Trophoblast cell (in vitro differentiated cells and primary cell): Measurements from ENCODE around the gene PXT1.
A peak's percentile ranks its signal among the peaks of the same experiment; 100 is the strongest.

ENCODE experiments used
- DNase-seq, 2 donors: peaks; one replicate each; pipeline ENCODE4 v3.0.0-alpha.2; 2016
- H2AFZ ChIP-seq: 2 replicates; pipeline ENCODE4 v1.6.1; 2013; ENCODE audit warnings: low read length, moderate library complexity, mild to moderate bottlenecking; ENCODE audit not compliant: insufficient read depth, poor library complexity
- H2AK5ac ChIP-seq: 2 replicates; pipeline ENCODE4 v1.6.1; 2013; ENCODE audit warnings: mild to moderate bottlenecking, low read length
- H2BK120ac ChIP-seq: 2 replicates; pipeline ENCODE4 v1.6.1; 2013; ENCODE audit warnings: low read length, mild to moderate bottlenecking, moderate library complexity; ENCODE audit not compliant: insufficient read depth, poor library complexity
- H2BK12ac ChIP-seq: 2 replicates; pipeline ENCODE4 v1.6.1; 2013; ENCODE audit warnings: mild to moderate bottlenecking, low read length, moderate library complexity
- H2BK5ac ChIP-seq: 2 replicates; pipeline ENCODE4 v1.6.1; 2013; ENCODE audit warnings: low read length, low read depth, moderate library complexity, mild to moderate bottlenecking; ENCODE audit not compliant: poor library complexity
- H3K14ac ChIP-seq: 2 replicates; pipeline ENCODE4 v1.6.1; 2013; ENCODE audit warnings: mild to moderate bottlenecking, low read length
- H3K18ac ChIP-seq: 2 replicates; pipeline ENCODE4 v1.6.1; 2013; ENCODE audit warnings: mild to moderate bottlenecking, low read length
- H3K23ac ChIP-seq: 2 replicates; pipeline ENCODE4 v1.6.1; 2013; ENCODE audit warnings: low read length
- H3K27ac ChIP-seq: 2 replicates; pipeline ENCODE4 v1.5.1; 2013; ENCODE audit warnings: low read depth, mild to moderate bottlenecking, inconsistent platforms, low read length, moderate library complexity
- H3K27me3 ChIP-seq: 2 replicates; pipeline ENCODE4 v1.6.1; 2013; ENCODE audit warnings: inconsistent platforms, mild to moderate bottlenecking, low read length, moderate library complexity; ENCODE audit not compliant: insufficient read depth
- H3K36me3 ChIP-seq, 2 experiments: 1 replicate in 1 of 2; 2 replicates in 1 of 2; pipeline ENCODE4 v1.6.1; 2013; ENCODE audit warnings: low read length in 2 of 2, mild to moderate bottlenecking in 2 of 2, moderate library complexity in 1 of 2; ENCODE audit not compliant: insufficient read depth in 2 of 2, control insufficient read depth in 1 of 2
- H3K4ac ChIP-seq: 2 replicates; pipeline ENCODE4 v1.6.1; 2013; ENCODE audit warnings: low read depth, mild to moderate bottlenecking, low read length, moderate library complexity
- H3K4me1 ChIP-seq, 2 experiments: 1 replicate in 1 of 2; 2 replicates in 1 of 2; pipeline ENCODE4 v1.6.1; 2013; ENCODE audit warnings: low read length in 2 of 2, mild to moderate bottlenecking in 2 of 2, moderate library complexity in 1 of 2; ENCODE audit not compliant: insufficient read depth in 2 of 2, control insufficient read depth in 1 of 2
- H3K4me2 ChIP-seq: 2 replicates; pipeline ENCODE4 v1.6.1; 2013; ENCODE audit warnings: inconsistent platforms, mild to moderate bottlenecking, low read length, moderate library complexity
- H3K4me3 ChIP-seq: 2 replicates; pipeline ENCODE4 v1.5.1; 2013; ENCODE audit warnings: mild to moderate bottlenecking, low read depth, low read length, inconsistent platforms
- H3K79me1 ChIP-seq: one replicate; pipeline ENCODE4 v1.6.1; 2013; ENCODE audit warnings: low read length
- H3K79me2 ChIP-seq: 2 replicates; pipeline ENCODE4 v1.6.1; 2013; ENCODE audit warnings: low read length, mild to moderate bottlenecking; ENCODE audit not compliant: control insufficient read depth, insufficient read depth, poor library complexity
- H3K9ac ChIP-seq: 2 replicates; pipeline ENCODE4 v1.6.1; 2013; ENCODE audit warnings: mild to moderate bottlenecking, low read length
- H3K9me3 ChIP-seq: 2 replicates; pipeline ENCODE4 v1.6.1; 2013; ENCODE audit warnings: low read depth, mild to moderate bottlenecking, control low read depth, inconsistent platforms, low read length; ENCODE audit not compliant: insufficient read depth
- H4K12ac ChIP-seq: 2 replicates; pipeline ENCODE4 v1.6.1; 2013; ENCODE audit warnings: low read depth, mild to moderate bottlenecking, low read length, moderate library complexity
- H4K8ac ChIP-seq: 2 replicates; pipeline ENCODE4 v1.6.1; 2013; ENCODE audit warnings: low read depth, mild to moderate bottlenecking, low read length, moderate library complexity
- H4K91ac ChIP-seq: one replicate; pipeline ENCODE4 v1.6.1; 2013; ENCODE audit warnings: low read depth, mild to moderate bottlenecking, low read length, moderate library complexity
- WGBS: extraction: QIAGEN DNeasy Blood & Tissue Kit; methylation state at CpG from one replicate; pipeline ENCODE4 v1.1.7; 2013; ENCODE audit warnings: missing lambda C conversion rate; ENCODE audit not compliant: insufficient read length, insufficient coverage; ENCODE audit errors: extremely low coverage; 5-methylcytosine and 5-hydroxymethylcytosine counted together

PXT1 gene

DNA sequence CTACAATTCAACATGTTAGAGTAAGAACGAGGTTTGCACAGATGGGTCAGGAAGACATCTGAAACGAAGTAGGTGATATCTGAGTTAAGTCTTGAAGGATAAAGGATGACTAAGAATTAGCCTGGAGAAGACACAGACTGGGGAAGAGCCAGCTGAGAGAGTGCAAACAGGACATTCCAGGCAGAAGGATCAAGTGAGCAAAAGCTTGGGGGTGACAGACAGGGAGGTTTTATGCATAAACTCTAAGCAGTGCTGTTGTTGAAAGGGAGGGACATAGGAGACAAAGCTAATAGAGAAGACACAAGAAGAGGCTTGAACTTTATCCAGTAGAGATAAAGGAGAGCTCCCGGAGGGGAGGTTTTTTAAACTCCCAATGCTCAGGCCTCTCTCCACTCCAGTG, 40.2 kb downstream of the PXT1 start:
- no peak overlapping the region for H2AFZ ChIP-seq
- H2BK120ac ChIP-seq, result no peak overlapping the region
- no peak overlapping the region for H3K4ac ChIP-seq
- no peak overlapping the region for H4K8ac ChIP-seq
- no peak overlapping the region for H3K4me2 ChIP-seq
- H3K4me3 ChIP-seq, result no peak overlapping the region
- H3K23ac ChIP-seq, result no peak overlapping the region
- no peaks in the 10 kb centered on the region for H3K9me3 ChIP-seq
- H3K79me1 ChIP-seq, result no peaks in the 10 kb centered on the region
- H3K4me1 ChIP-seq, result no peaks in the 10 kb centered on the region
- no peak for DNase-seq
- H2AK5ac ChIP-seq, result no peak overlapping the region
- H3K9ac ChIP-seq, result no peak overlapping the region
- no peak overlapping the region for H2BK5ac ChIP-seq
- no peak overlapping the region for H2BK12ac ChIP-seq
- H4K91ac ChIP-seq, result no peak overlapping the region
- no peak overlapping the region for H4K12ac ChIP-seq
- no peaks in the 10 kb centered on the region for H3K79me2 ChIP-seq
- H3K18ac ChIP-seq, result no peak overlapping the region
- no peaks in the 10 kb centered on the region for H3K27me3 ChIP-seq
- no peak overlapping the region for H3K14ac ChIP-seq
- H3K36me3 ChIP-seq, result no peaks in the 10 kb centered on the region
- no peak overlapping the region for H3K27ac ChIP-seq
- whole genome bisulfite sequencing, result no CpG with 5 or more reads among the region's 3 CpGs

DNA sequence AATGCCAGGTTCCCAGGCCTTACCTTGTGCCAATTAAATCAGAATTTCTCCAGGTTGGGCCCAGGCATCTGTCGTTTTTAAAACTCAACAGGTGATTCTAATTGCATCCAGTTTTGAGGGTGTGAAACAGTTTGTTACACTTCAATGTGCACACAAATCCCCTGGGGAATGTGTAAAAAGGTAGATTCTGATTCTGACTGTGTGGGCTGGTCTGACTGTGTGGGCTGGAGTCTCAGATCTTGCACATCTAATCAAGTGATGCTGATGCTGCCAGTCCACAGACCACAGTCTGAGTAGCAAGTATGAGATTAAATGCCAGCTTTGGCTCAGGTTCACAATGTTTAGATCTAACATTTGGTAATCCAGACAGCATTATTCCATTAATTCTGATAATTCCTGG, 42.7 kb downstream of the PXT1 start:
- no peak overlapping the region for H2BK5ac ChIP-seq
- no CpG with 5 or more reads among the region's 1 CpG for WGBS

DNA sequence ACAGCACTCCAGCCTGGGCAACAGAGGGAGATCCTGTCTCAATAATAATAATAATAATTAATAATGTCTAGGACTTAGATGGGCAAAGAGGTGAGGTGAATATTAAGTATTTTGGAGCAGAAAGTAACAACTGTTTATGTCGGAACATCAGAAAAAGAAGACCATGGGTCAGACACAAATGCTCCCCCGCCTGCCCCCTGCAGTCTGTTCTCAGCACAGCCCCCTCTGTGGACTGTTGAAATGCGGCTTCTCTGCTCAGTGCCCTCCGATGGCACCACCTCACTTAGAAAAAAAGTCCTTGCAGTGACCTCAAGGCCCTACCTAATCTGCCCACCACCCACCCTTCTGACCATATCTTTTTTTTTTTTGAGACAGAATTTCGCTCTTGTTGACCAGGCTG, 50.0 kb downstream of the PXT1 start:
- H3K4me3 ChIP-seq, result no peak overlapping the region
- H4K91ac ChIP-seq, result no peak overlapping the region
- no peak overlapping the region for H2AFZ ChIP-seq
- no peak overlapping the region for H3K9ac ChIP-seq
- H4K8ac ChIP-seq, result no peak overlapping the region
- H3K4ac ChIP-seq, result no peak overlapping the region
- H2BK120ac ChIP-seq, result no peak overlapping the region
- WGBS, result no CpG with 5 or more reads among the region's 5 CpGs
- no peaks in the 10 kb centered on the region for H3K36me3 ChIP-seq
- peaks cover 9% of the 10 kb centered on the region for H3K27me3 ChIP-seq
- H2AK5ac ChIP-seq, result no peak overlapping the region
- H3K4me1 ChIP-seq, result peaks cover 2 to 3% of the 10 kb centered on the region in 2 experiments
- no peak overlapping the region for H2BK12ac ChIP-seq
- no peak overlapping the region for H3K27ac ChIP-seq
- no peaks in the 10 kb centered on the region for H3K79me1 ChIP-seq
- no peak overlapping the region for H4K12ac ChIP-seq
- DNase-seq, result no peak
- no peak overlapping the region for H3K18ac ChIP-seq
- no peak overlapping the region for H3K14ac ChIP-seq
- H3K23ac ChIP-seq, result no peak overlapping the region
- no peak overlapping the region for H3K4me2 ChIP-seq
- no peak overlapping the region for H2BK5ac ChIP-seq
- H3K9me3 ChIP-seq, result peaks cover 2% of the 10 kb centered on the region
- H3K79me2 ChIP-seq, result no peaks in the 10 kb centered on the region

More for the DNA sequence above, 42.7 kb downstream of the PXT1 start:
- Histone ChIP-seq H3K27ac (no peak overlapping the region), H3K27me3 (no peaks in the 10 kb centered on the region), H2AK5ac (no peak overlapping the region), H3K23ac (no peak overlapping the region), H4K8ac (no peak overlapping the region), H3K36me3 (no peaks in the 10 kb centered on the region), H4K12ac (no peak overlapping the region), H4K91ac (no peak overlapping the region), H2BK120ac (no peak overlapping the region), H2AFZ (no peak overlapping the region), H3K9ac (no peak overlapping the region), H3K4me2 (no peak overlapping the region), H3K14ac (no peak overlapping the region), H3K79me2 (no peaks in the 10 kb centered on the region), H3K9me3 (no peaks in the 10 kb centered on the region), H3K4me1 (no peaks in the 10 kb centered on the region), H2BK12ac (no peak overlapping the region), H3K79me1 (no peaks in the 10 kb centered on the region), H3K4me3 (no peak overlapping the region), H3K4ac (no peak overlapping the region), H3K18ac (no peak overlapping the region)
- no peak for DNase-seq

DNA sequence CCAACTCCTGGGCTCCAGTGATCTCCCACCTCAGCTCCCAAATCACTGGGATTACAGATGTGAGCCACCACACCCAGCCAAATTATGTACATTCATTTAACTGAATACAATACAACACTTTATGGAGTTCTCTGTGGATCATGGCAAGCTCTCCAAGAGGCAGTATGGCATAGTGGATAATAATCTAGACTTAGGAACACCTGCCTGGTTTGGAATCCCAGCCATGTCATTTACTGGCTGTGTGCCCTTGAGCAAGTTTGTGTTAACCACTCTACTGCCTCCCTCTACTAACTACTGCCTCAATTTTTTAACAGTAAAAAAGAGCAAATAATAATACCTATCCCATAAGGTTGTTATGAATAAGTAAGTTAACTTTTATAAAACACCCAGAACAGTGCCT, 53.3 kb downstream of the PXT1 start:
- no peak overlapping the region for H3K27ac ChIP-seq
- H3K9me3 ChIP-seq, result peaks cover 4% of the 10 kb centered on the region
- no peak overlapping the region for H4K12ac ChIP-seq
- DNase-seq, result peak; percentile 68 to 86
- H2BK120ac ChIP-seq, result no peak overlapping the region
- H3K36me3 ChIP-seq, result no peaks in the 10 kb centered on the region
- H4K8ac ChIP-seq, result no peak overlapping the region
- no peaks in the 10 kb centered on the region for H3K79me2 ChIP-seq
- H3K4me3 ChIP-seq, result no peak overlapping the region
- no peak overlapping the region for H2BK5ac ChIP-seq
- H3K4me2 ChIP-seq, result no peak overlapping the region
- no peak overlapping the region for H2AK5ac ChIP-seq
- H3K9ac ChIP-seq, result no peak overlapping the region
- no peak overlapping the region for H2BK12ac ChIP-seq
- H3K14ac ChIP-seq, result no peak overlapping the region
- peaks cover 30% of the 10 kb centered on the region for H3K27me3 ChIP-seq
- peaks cover 3 to 12% of the 10 kb centered on the region in 2 experiments for H3K4me1 ChIP-seq
- H2AFZ ChIP-seq, result no peak overlapping the region
- H3K23ac ChIP-seq, result no peak overlapping the region
- H3K79me1 ChIP-seq, result no peaks in the 10 kb centered on the region
- H3K4ac ChIP-seq, result no peak overlapping the region
- no peak overlapping the region for H3K18ac ChIP-seq
- no peak overlapping the region for H4K91ac ChIP-seq
